ENCODE results near the gene SELP.

SELP gene

GRCh38 chr1:169623132-169623926, 6.6 kb downstream of the SELP start:
- in situ Hi-C loops (cut with HindIII; ENCODE audit: low sequenced_read_pairs): no loop called here

- in situ Hi-C loops (cut with HindIII; ENCODE audit: low sequenced_read_pairs): no loop called here
These were observed 9.4 kb downstream of the SELP start for GRCh38 chr1:169620565-169620964.

GRCh38 chr1:169618367-169618766, 11.6 kb downstream of the SELP start:
- in situ Hi-C loops (cut with HindIII; ENCODE audit: low sequenced_read_pairs): no loop called here

- in situ Hi-C loops (cut with HindIII; ENCODE audit: low sequenced_read_pairs): no loop called here
These were observed 14.1 kb downstream of the SELP start for GRCh38 chr1:169615803-169616202.

GRCh38 chr1:169610858-169611257, 19.1 kb downstream of the SELP start:
- in situ Hi-C loops (cut with HindIII; ENCODE audit: low sequenced_read_pairs): no loop called here

DNA sequence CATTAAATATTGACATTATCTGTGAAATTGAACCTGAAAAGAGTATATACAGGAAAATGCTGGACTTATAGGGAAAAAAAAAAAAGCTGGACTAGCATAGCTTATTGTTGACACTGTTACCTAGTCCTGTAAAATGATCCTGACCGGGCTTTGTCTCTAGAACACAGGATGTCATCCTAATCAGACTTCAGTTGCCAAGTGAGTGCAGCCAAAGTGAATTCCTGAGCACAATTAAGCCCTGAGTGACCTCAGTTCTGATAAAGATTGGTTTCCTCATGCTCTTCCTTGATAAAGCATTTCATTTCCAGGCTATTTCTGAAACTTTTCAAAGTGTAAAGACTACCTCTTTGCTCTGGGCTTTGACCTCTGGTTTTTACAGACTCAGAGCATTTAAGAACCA, 19.8 kb downstream of the SELP start:
- in situ Hi-C loops (cut with HindIII; ENCODE audit: low sequenced_read_pairs): no loop called here

DNA sequence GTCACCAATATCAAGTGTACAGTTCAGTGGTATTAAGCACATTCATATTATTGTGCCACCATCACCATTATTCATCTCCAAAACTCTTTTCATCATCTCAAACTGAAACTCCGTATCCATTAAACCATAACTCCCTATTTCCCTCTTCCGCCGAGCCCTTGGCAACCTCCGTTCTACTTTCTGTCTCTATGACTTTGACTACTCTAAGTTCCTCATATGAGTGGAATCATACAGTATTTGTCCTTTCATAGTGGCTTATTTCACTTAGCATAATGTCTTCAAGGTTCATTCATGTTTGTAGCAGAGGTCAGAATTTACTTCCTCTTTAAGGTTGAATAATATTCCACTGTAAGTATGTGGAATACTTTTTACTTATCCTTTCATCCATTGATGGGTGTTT, 21.7 kb downstream of the SELP start:
- in situ Hi-C loops (cut with HindIII; ENCODE audit: low sequenced_read_pairs): no loop called here

- in situ Hi-C loops (cut with HindIII; ENCODE audit: low sequenced_read_pairs): no loop called here
These were observed 25.0 kb downstream of the SELP start for GRCh38 chr1:169604781-169605560.

DNA sequence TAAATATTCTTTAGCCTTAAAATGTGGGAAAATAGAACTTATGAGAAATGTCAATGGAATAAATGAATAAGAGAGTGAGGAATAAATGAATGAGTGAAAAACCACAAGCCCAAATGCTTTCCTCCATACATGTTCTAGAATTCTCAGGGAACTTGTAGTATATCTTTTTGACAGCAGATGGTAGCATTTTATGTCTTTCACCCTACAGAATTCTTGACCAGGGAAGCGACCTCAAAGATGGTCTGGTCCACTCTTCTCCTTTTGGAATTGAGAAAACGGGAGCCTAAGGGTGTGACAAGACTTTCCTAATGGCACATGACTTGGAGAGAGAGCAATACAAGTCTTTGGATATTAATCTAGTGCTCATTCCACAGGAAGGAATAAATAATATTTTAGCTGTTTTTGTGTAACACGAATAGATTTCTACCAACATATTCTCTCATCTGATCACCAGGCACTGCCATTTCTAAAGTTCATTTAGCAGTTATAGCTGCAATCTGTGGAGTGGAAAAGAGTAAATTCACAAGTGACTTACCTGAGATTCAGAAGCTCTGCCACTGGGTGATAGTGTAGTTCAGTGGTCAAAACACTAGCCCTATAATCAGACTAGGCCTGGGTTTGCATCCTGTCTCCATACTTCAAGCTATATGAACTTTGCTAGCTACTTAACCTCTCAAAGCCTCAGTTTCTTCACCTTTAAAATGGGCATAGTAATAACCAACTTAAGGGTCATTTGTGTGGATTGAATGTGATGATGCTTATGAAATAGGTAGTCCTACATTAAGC, 28.6 kb downstream of the SELP start:
- in situ Hi-C loops (cut with HindIII; ENCODE audit: low sequenced_read_pairs): no loop called here

- in situ Hi-C loops (cut with HindIII; ENCODE audit: low sequenced_read_pairs): no loop called here
These were observed 33.9 kb downstream of the SELP start for GRCh38 chr1:169595764-169596711.

GRCh38 chr1:169594391-169594790, 35.5 kb downstream of the SELP start:
- in situ Hi-C loops (cut with HindIII; ENCODE audit: low sequenced_read_pairs): no loop called here

DNA sequence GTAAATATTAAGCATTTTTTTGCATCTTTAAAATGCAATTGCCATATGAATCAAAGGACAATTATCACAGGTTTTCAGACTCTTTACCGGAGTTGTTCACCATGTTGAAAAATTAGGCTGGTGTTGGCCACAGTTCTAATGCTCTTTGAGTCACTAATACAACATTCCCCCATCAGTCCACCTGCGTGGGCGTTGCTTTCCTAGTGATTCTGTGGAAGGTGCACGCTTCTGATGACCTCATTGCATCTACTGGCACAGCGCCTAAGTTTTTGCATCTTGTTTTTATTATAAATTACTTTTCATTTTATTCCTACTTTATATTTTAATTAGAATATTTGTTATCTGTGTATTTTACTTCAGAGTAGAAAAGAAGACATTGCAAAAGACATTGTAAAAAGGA, 39.0 kb downstream of the SELP start:
- in situ Hi-C loops (cut with HindIII; ENCODE audit: low sequenced_read_pairs): no loop called here

GRCh38 chr1:169588785-169589485, 41.0 kb downstream of the SELP start:
- in situ Hi-C loops (cut with HindIII; ENCODE audit: low sequenced_read_pairs): no loop called here

DNA sequence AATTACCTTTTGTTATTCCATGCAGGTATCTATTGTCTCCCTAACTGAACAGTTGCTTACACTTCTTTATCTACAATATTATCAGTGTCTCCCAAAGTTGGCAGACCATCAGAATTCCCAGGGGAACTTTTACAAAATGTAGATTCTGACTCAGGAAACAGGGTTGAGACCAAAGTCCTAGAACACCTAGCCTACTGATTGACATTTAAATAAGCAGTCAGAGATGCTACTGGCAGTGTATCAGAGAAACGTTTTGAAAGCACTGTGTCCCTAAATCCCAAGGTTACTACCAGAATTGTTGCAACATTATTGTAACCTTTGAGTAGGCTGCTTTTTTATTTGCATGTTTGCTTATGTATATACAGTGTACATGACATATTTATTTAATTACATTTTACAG, 41.8 kb downstream of the SELP start:
- in situ Hi-C loops (cut with HindIII; ENCODE audit: low sequenced_read_pairs): no loop called here

GRCh38 chr1:169586395-169587255, 43.3 kb downstream of the SELP start, which contains the start of gene F5:
Gene F5 (minus strand): TSS chr1:169586481. CDS start chr1:169586386, 95 bp downstream.
- in situ Hi-C loops (cut with HindIII; ENCODE audit: low sequenced_read_pairs): no loop called here

GRCh38 chr1:169586067-169586394, 43.9 kb downstream of the SELP start:
- in situ Hi-C loops (cut with HindIII; ENCODE audit: low sequenced_read_pairs): no loop called here

DNA sequence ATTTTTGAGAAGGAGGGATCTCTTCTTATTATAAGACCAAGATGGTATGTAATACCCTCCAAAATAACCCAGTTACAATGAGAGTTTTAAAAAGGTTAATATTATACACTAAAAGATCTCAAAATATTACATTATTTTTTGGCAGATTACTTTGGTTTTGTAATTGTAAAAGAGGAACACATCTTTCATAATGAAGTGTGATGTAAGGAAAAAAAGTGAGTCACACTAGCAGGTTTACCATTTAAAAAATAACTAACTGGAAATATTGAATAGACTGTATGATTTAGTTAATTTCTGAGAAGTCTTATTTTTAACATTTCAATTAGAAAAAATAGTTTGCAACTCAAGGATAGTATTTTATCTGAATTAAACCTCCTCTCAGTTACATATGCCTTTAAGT, 44.7 kb downstream of the SELP start:
- in situ Hi-C loops (cut with HindIII; ENCODE audit: low sequenced_read_pairs): no loop called here

- in situ Hi-C loops (cut with HindIII; ENCODE audit: low sequenced_read_pairs): no loop called here
These were observed 45.3 kb downstream of the SELP start for GRCh38 chr1:169584483-169585144.

All from DLD1 (cell line).